ENCODE measurements around the gene LRRFIP1. TPM values are rescaled to one million over a fixed set of nuclear protein-coding genes. Genes with fewer than 3 reads are reported as not detected.

The LRRFIP1 gene
- total RNA-seq, 1 donor = 49.0 TPM

DNA sequence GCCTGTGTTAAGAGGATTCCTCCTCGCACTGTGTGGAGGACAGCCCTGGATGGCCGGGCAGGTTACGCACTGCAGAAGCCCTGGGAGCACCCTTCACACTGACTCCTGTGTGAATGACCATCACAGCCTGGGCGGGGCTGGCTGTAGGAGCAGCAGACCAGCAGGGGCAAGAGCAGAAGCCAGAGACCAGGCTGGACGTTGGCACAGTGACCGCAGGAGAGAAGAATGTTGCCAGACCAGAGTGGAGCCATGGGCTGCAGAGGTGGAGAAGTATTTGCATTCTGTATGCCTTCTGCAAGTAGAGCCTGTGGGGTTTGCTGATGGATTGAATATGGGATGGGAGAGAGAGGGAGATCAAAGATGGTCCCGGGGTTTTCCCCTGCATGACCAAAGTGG, 23.1 kb downstream of the LRRFIP1 start:
- no peak for DNase-seq (ENCODE audit: low read depth)
- H3K4me3 ChIP-seq (ENCODE audit: low read depth, low read length) = no peak overlapping the region
- TF ChIP-seq CTCF (IDR thresholded peaks at IDR 0.05; ENCODE audit: insufficient read depth, low read length) = no peak

- TF ChIP-seq CTCF (IDR thresholded peaks at IDR 0.05; ENCODE audit: insufficient read depth, low read length) = no peak
- H3K4me3 ChIP-seq (ENCODE audit: low read depth, low read length) = no peak overlapping the region
- no peak for DNase-seq (ENCODE audit: low read depth)
Measured at GRCh38 chr2:237651761-237652160, 24.4 kb downstream of the LRRFIP1 start.

DNA sequence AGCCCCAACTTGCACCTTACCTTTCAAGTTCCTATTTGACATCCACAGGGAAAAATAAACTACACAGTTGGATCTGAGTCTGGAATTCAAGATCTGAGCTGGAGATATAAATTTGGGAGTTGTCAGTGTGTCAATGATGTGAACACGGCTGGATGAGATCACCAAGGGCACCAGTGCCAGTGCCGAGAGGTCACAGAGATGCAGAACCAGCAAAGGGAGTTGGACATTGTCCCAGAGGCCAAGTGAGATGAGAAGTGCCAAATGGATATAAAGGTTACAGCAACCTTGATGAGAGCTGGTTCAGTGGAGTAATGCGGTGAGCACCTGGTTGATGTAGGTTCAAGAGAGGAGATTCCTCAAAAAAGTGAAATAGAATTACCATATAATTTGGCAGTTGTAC, 24.8 kb downstream of the LRRFIP1 start:
- DNase-seq (ENCODE audit: low read depth) = no peak
- TF ChIP-seq CTCF (IDR thresholded peaks at IDR 0.05; ENCODE audit: insufficient read depth, low read length) = no peak
- no peak overlapping the region for H3K4me3 ChIP-seq (ENCODE audit: low read depth, low read length)

- no peak for DNase-seq (ENCODE audit: low read depth)
- H3K4me3 ChIP-seq (ENCODE audit: low read depth, low read length) = no peak overlapping the region
- no peak for TF ChIP-seq CTCF (IDR thresholded peaks at IDR 0.05; ENCODE audit: insufficient read depth, low read length)
Measured at GRCh38 chr2:237652854-237653253, 25.5 kb downstream of the LRRFIP1 start.

DNA sequence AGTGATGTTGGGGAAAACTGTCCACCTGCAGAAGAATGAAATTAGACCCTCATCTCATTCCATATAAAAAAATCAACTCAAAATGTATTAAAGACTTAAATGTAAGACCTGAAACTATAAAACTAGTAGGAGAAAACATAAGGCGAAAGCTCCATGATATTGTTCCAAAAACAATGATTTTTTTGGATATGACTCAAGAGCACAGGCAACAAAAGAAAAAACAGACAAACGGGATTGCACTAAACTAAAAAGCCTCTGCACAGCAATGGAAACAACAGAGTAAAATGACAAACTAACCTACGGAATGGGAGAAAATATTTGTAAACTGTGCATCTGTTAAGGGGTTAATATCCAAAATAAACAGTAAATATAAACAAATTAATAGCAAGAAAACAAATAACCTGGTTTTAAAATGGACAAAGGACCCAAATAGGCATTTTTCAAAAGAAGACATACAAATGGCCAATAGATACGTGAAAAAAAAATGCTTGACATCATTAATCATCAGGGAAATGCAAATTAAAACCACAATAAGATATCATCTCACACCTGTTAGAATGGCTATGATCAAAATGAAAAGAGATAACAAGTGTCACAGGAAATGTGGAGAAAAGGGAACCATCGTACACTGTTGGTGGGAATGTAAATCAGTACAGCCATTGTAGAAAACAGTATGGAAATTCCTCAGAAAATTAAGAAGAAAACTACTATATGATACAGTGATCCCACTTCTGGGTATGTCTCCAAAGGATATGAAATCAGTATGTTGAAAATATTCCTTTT, 26.6 kb downstream of the LRRFIP1 start:
- no peak for TF ChIP-seq CTCF (IDR thresholded peaks at IDR 0.05; ENCODE audit: insufficient read depth, low read length)
- peak; percentile 44 for DNase-seq (ENCODE audit: low read depth)
- H3K4me3 ChIP-seq (ENCODE audit: low read depth, low read length) = no peak overlapping the region

GRCh38 chr2:237657063-237657462, 29.7 kb downstream of the LRRFIP1 start:
- TF ChIP-seq CTCF (IDR thresholded peaks at IDR 0.05; ENCODE audit: insufficient read depth, low read length) = no peak
- DNase-seq (ENCODE audit: low read depth) = no peak
- H3K4me3 ChIP-seq (ENCODE audit: low read depth, low read length) = no peak overlapping the region

Measured in fibroblast of the aortic adventitia (primary cell).